Ishikawa (cell line): ENCODE data around the gene DUSP12.
A peak's percentile ranks its signal among the peaks of the same experiment; 100 is the strongest.

ENCODE experiments used
- CEBPB ChIP-seq: IDR thresholded peaks from 2 replicates; pipeline ENCODE4 v1.6.1; 2012
- CREB1 ChIP-seq: IDR thresholded peaks from 2 replicates; pipeline ENCODE4 v1.6.1; 2012; ENCODE audit warnings: low read depth
- EGR1 ChIP-seq: IDR thresholded peaks from 2 replicates; pipeline ENCODE4 v1.6.1; 2012
- EP300 ChIP-seq: IDR thresholded peaks from 2 replicates; pipeline ENCODE4 v1.6.1; 2012; ENCODE audit warnings: borderline replicate concordance
- FOXM1 ChIP-seq: IDR thresholded peaks from 2 replicates; pipeline ENCODE4 v1.6.1; 2012; ENCODE audit warnings: low read depth, borderline replicate concordance
- NFIC ChIP-seq: IDR thresholded peaks from 2 replicates; pipeline ENCODE4 v1.6.1; 2012
- RAD21 ChIP-seq: IDR thresholded peaks from 2 replicates; pipeline ENCODE4 v1.6.1; 2012; ENCODE audit warnings: low read depth
- TAF1 ChIP-seq: IDR thresholded peaks from 2 replicates; pipeline ENCODE4 v1.6.1; 2012; ENCODE audit warnings: low read depth, mild to moderate bottlenecking
- TCF12 ChIP-seq: IDR thresholded peaks from 2 replicates; pipeline ENCODE4 v1.6.1; 2012; ENCODE audit warnings: low read depth
- TEAD4 ChIP-seq: IDR thresholded peaks from 2 replicates; pipeline ENCODE4 v1.6.1; 2012
- YY1 ChIP-seq: IDR thresholded peaks from 2 replicates; pipeline ENCODE4 v1.6.1; 2012; ENCODE audit warnings: low read depth
- ZBTB7A ChIP-seq: IDR thresholded peaks from 2 replicates; pipeline ENCODE4 v1.6.1; 2012; ENCODE audit warnings: low read depth
- TF ChIP-seq, protein P1 (sequence below): IDR thresholded peaks from 2 replicates; pipeline ENCODE4 v1.6.1; 2012
- TF ChIP-seq, protein P2 (sequence below): IDR thresholded peaks from 2 replicates; pipeline ENCODE4 v1.6.1; 2012
- TF ChIP-seq, protein P3 (sequence below): IDR thresholded peaks from 2 replicates; pipeline ENCODE4 v1.6.1; 2012; ENCODE audit warnings: low read depth, mild to moderate bottlenecking

DUSP12 gene

DNA sequence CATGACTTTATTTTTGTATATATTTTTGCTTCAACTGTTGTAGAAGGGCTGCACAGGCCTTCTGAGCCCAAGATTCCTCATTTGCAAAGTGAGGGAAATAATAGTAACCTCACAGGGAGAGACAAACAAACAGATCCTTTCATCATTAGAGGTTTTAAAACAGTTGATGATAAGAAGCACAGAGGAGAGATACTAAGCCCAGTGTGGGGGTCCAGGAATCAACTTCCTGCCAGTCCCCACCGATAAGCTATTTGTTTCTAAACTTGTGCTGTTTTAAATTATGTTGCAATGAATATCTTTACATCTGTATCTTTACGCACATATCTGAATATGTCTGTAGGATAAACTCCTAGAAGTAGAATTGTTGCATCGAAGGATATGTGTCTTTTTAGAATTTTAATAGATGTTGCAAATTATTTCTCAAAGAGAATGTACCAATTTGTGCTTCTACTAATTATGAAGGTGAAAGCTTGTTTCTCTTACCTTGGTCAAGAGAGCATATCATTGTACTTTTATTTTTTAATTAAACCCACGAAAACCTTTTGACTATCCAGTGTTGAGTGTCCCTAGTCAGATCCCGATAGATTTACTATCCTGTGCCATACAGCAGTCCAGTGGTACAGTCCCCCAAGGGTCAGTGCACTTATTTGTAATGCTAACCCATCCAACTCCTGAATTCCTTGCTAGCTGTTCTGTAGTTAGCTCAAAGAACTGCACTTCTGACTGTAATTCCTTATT is 17.4 kb upstream of the DUSP12 start:
- no peak for TF ChIP-seq CREB1
- TF ChIP-seq TCF12, result no peak
- TF ChIP-seq FOXM1, result no peak
- no peak for TF ChIP-seq YY1
- TF ChIP-seq EP300, result no peak

DNA sequence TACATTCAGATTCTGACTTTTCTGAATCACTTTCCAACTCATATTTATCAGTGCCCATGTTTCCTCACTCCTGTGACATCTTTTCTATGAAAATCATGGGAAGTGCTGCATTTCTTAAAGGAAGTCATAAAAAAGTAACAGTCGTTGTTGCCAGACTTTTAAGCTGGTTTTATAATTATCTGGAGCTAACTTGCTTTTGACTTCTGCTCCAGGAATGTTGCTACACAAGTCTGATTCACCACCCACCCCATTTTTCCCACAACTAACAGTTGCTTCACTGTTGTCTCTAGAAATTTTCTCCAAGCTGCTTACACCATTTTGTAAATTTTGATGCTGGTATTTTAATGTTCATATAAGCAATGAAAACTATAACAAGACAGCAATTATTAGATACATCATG is 16.1 kb upstream of the DUSP12 start:
- TF ChIP-seq TEAD4, result 0 out of 2 replicates have a peak, but pooled peaks have one; percentile 21
- no peak for TF ChIP-seq RAD21

DNA sequence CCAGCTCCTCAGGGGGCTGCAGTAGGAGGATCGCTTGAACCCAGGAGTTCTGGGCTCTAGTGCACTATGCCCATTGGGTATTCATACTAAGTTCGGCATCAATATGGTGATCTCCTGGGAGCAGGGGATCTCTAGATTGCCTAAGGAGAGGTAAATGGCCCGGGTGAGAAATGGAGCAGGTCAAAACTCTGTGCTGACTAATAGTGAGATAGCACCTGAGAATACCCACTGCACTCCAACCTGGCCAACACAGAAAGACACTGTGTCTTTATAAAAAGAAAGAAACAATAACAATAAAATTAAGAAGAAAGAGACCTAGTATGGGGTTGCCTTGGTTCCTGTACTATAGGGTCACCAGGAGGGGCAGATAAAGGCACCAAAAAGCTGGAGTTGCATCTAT is 13.7 kb upstream of the DUSP12 start:
- TF ChIP-seq TEAD4 (no peak), EGR1 (no peak), ZBTB7A (no peak), CEBPB (no peak), FOXM1 (no peak), YY1 (no peak)
- TF ChIP-seq, protein P1, sequence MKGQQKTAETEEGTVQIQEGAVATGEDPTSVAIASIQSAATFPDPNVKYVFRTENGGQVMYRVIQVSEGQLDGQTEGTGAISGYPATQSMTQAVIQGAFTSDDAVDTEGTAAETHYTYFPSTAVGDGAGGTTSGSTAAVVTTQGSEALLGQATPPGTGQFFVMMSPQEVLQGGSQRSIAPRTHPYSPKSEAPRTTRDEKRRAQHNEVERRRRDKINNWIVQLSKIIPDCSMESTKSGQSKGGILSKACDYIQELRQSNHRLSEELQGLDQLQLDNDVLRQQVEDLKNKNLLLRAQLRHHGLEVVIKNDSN, result no peak
- TF ChIP-seq, protein P2, sequence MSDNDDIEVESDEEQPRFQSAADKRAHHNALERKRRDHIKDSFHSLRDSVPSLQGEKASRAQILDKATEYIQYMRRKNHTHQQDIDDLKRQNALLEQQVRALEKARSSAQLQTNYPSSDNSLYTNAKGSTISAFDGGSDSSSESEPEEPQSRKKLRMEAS, result no peak
- TF ChIP-seq, protein P3, sequence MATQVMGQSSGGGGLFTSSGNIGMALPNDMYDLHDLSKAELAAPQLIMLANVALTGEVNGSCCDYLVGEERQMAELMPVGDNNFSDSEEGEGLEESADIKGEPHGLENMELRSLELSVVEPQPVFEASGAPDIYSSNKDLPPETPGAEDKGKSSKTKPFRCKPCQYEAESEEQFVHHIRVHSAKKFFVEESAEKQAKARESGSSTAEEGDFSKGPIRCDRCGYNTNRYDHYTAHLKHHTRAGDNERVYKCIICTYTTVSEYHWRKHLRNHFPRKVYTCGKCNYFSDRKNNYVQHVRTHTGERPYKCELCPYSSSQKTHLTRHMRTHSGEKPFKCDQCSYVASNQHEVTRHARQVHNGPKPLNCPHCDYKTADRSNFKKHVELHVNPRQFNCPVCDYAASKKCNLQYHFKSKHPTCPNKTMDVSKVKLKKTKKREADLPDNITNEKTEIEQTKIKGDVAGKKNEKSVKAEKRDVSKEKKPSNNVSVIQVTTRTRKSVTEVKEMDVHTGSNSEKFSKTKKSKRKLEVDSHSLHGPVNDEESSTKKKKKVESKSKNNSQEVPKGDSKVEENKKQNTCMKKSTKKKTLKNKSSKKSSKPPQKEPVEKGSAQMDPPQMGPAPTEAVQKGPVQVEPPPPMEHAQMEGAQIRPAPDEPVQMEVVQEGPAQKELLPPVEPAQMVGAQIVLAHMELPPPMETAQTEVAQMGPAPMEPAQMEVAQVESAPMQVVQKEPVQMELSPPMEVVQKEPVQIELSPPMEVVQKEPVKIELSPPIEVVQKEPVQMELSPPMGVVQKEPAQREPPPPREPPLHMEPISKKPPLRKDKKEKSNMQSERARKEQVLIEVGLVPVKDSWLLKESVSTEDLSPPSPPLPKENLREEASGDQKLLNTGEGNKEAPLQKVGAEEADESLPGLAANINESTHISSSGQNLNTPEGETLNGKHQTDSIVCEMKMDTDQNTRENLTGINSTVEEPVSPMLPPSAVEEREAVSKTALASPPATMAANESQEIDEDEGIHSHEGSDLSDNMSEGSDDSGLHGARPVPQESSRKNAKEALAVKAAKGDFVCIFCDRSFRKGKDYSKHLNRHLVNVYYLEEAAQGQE, result no peak

DNA sequence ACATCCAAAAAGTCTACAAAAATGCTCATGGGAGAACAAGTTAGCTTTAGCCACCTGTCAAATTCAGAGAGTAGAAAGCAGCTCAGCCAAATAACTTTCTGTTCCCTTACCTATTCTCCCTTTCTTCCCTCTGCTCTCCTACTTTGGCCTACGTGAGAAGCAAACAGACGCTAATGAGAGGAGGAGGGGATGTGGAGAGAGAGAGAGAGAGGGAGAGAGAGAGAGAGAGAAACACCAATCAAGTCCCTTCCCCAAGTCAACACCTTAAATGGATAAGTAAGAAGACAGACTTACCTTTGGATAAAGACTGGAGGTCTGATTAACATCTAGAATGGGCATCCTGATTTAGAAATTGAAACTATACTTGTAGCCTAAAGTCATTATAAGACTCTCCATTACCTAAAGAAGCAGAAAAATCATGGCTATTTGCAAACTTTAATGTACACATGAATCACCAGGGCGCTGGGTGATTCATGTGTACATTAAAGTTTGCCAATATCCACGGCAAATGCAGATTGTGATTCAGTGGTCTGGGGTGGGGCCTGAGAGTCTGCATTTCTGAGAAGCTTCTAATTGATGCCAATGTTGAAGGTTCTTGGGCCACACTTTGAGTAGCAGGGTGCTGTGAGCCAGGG is 13.1 kb upstream of the DUSP12 start:
- TF ChIP-seq RAD21, result no peak
- TF ChIP-seq, protein P3, result no peak
- TF ChIP-seq, protein P2, result no peak
- TF ChIP-seq YY1, result no peak
- TF ChIP-seq NFIC, result no peak
- TF ChIP-seq TCF12, result no peak
- no peak for TF ChIP-seq EP300
- no peak for TF ChIP-seq EGR1
- TF ChIP-seq FOXM1, result no peak
- TF ChIP-seq TEAD4, result no peak
- TF ChIP-seq ZBTB7A, result no peak
- TF ChIP-seq, protein P1, result no peak
- TF ChIP-seq CREB1, result no peak
- no peak for TF ChIP-seq TAF1

DNA sequence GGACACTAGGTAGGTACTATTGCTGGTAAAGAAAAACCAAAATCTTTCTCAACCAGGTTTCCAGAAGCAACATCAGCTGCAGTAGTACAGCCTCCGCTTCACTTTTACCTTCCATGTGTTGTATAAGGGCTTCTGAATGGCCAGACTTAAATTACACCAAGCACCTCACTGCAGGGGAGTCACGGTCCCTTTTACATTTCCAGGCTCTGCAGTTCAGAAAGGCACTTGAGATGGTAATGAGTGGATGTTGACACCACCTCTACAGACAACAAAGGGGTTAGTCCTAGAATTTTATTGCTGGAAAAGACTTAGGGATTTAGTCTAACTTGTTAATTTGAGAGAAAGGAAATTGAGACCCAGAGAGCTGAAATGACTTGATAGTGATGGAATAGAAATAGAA is 12.0 kb upstream of the DUSP12 start:
- no peak for TF ChIP-seq CEBPB
- TF ChIP-seq RAD21, result no peak
- TF ChIP-seq EP300, result no peak
- TF ChIP-seq, protein P3, result no peak
- TF ChIP-seq YY1, result no peak
- TF ChIP-seq NFIC, result no peak
- TF ChIP-seq, protein P1, result no peak
- TF ChIP-seq TEAD4, result no peak
- TF ChIP-seq FOXM1, result no peak
- no peak for TF ChIP-seq EGR1
- TF ChIP-seq TAF1, result no peak
- no peak for TF ChIP-seq ZBTB7A
- TF ChIP-seq, protein P2, result no peak
- no peak for TF ChIP-seq CREB1
- no peak for TF ChIP-seq TCF12
